ENCODE measurements around the gene ADGRF5.

ADGRF5 gene

GRCh38 chr6:46815130-46815529 lies 106.6 kb downstream of the ADGRF5 start:
- no peak for DNase-seq

DNA sequence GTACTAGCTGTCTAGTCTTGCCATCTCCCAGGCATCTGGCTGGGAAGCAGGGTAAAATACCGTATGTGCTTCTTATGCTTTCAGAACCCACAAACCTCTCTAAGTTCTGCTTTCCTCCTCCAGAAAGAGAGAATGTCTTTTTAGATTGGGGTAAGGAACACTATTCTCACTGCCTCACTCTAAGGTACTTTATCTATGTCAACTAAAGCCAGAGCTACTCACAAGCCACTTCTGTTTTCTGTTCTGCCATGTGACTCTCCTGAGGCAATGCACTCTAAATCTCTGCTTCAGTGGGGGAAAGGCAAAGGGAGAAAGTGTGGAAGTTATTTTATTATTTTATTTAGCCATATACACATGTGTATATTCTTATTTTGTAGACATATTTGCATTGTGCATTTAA lies 112.9 kb downstream of the ADGRF5 start:
- DNase-seq: no peak

Measured in activated CD4-positive, CD25-positive, alpha-beta regulatory T cell treated with anti-CD3 and anti-CD28 coated beads, Interleukin-2, amount 50 U/mL, for 72 hours (primary cell).